ENCODE results near the gene DYRK1A.
A peak's percentile ranks its signal among the peaks of the same experiment; 100 is the strongest.

- peak in 2 of 3 experiments; percentile 25 to 34 for TF ChIP-seq CTCF (optimal IDR thresholded peaks at IDR 0.05 in 1 of 3, IDR thresholded peaks at IDR 0.05 in 1 of 3, conservative IDR thresholded peaks at IDR 0.05 in 1 of 3; ENCODE audit: extremely low read depth in 1 of 3, insufficient read depth in 2 of 3, low read length in 3 of 3)
- no peak for TF ChIP-seq EZH2 (IDR thresholded peaks at IDR 0.05; ENCODE audit: low read length)
These were observed 166.6 kb downstream of the DYRK1A start for GRCh38 chr21:37532868-37533780.
